GM12875 (cell line): ENCODE data around the gene ATP1A2.

Source experiments
- H3K4me3 ChIP-seq: one replicate; pipeline ENCODE4 v1.5.1; 2011; ENCODE audit warnings: low read depth, low read length, control low read depth
- TF ChIP-seq, protein P1 (sequence below): IDR thresholded peaks from 2 replicates; pipeline ENCODE4 v1.5.1; 2011; ENCODE audit warnings: low read depth, mild to moderate bottlenecking, control low read depth, inconsistent platforms, low read length, moderate library complexity, borderline replicate concordance; ENCODE audit not compliant: insufficient read depth

The ATP1A2 gene

DNA sequence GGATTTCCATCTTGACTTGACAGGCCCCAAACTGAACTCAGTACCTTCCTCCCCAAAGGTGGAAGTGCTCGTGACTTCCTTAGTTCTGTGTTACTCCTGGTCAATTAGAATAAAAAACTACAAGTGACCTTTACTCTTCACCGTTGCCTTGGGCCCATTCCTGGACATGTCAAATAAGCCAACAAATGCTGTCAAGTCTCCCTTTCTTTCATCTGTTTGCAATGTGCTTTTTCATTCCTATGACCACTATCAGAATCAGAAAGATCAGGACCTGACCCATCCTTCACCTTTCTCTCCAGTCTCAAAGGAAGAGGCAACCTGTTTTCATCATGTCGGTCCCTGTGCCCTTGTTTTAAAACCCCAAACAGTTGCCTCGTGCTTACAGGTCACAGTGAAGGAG lies 40.7 kb upstream of the ATP1A2 start:
- TF ChIP-seq, protein P1, sequence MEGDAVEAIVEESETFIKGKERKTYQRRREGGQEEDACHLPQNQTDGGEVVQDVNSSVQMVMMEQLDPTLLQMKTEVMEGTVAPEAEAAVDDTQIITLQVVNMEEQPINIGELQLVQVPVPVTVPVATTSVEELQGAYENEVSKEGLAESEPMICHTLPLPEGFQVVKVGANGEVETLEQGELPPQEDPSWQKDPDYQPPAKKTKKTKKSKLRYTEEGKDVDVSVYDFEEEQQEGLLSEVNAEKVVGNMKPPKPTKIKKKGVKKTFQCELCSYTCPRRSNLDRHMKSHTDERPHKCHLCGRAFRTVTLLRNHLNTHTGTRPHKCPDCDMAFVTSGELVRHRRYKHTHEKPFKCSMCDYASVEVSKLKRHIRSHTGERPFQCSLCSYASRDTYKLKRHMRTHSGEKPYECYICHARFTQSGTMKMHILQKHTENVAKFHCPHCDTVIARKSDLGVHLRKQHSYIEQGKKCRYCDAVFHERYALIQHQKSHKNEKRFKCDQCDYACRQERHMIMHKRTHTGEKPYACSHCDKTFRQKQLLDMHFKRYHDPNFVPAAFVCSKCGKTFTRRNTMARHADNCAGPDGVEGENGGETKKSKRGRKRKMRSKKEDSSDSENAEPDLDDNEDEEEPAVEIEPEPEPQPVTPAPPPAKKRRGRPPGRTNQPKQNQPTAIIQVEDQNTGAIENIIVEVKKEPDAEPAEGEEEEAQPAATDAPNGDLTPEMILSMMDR = no peak
- no peak overlapping the region for H3K4me3 ChIP-seq

DNA sequence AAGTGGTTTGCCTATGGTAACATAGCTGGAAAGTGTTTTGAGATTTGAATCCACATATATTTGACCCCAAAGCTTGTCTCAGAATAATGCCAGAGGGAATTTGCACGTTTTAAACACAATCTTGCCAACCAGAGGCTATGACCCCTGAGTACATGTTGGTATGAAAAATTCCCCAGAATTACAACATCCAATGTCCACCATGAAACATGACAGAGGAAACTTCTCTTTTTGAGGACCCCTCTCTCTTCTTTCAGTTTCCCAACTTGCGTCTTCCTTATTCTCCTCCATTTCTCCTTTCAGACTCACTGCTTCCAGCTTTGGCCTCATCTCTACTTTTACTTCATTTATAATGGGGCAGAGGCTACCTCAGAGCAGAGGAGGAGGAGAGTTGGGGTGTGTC lies 39.7 kb upstream of the ATP1A2 start:
- no peak overlapping the region for H3K4me3 ChIP-seq
- TF ChIP-seq, protein P1 = no peak

DNA sequence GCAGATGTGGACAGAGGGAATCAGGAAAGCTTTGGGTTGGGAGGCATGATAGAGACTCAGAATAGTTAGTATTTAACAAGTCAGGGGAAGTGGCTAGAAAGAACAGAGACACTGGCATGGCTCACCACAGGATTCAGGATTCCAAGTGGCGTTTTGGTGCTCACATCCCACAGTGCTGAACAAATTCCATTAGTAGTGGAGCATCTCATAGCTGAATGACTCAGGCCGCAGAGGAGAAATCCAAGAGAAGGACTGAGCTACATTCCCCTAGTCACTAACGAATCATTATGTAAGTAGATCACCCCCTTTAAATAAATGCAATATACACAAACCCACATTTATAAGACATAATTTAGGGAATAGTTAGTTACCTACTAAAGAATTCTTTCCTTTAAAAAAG lies 39.3 kb upstream of the ATP1A2 start:
- no peak overlapping the region for H3K4me3 ChIP-seq
- TF ChIP-seq, protein P1 = no peak

DNA sequence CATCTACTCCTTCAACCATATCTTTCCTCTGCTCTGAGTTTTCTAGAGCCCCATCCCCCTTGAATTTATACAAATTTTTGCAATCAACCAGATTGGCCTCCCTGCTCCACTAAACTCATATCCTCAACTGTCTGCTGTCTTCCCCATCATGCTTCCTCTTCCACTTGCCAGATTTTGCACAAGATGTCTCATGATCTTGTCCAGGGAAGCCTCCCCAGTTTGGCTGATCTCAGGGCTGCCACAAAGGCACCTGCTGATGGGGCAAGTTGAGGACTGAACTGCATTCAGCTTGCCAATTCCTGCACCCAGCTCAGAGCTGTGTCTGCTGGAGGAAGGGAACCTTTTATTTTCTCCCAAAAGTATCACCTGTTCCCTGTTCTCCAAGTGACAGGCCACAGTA lies 38.1 kb upstream of the ATP1A2 start:
- TF ChIP-seq, protein P1 = no peak
- H3K4me3 ChIP-seq = no peak overlapping the region

DNA sequence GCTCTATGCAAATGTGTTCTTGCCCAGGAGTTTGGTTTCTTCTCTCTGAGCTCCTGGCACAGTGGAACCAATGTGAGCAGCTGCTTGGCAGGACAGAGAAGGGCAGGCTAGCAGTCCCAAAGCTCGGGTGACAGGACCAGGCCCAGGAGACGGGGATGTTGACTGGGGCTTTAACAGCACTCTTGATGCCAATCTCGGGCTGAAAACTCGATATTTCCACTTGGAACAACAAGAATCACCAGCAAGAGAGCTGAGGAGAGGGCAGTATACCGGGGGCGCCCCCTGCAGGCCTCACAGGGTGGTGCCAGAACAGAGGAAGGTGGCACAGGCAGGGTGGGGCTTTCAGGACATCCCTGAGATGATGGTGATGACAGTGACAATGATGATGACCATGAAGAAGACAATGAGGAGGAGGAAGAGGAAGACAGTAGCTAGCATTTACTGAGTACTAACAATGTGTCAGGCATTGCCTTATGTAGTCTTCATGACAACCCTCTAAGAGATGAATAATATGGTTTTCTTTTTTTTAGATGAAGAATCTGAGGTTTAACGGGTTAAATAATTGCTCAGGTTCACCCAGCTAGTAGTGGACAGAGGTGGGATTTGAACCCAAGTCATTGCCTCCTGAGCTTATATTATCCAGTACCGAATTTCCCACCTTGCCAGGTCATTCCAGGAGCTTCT lies 36.9 kb upstream of the ATP1A2 start:
- no peak overlapping the region for H3K4me3 ChIP-seq
- TF ChIP-seq, protein P1 = peak; percentile 93

DNA sequence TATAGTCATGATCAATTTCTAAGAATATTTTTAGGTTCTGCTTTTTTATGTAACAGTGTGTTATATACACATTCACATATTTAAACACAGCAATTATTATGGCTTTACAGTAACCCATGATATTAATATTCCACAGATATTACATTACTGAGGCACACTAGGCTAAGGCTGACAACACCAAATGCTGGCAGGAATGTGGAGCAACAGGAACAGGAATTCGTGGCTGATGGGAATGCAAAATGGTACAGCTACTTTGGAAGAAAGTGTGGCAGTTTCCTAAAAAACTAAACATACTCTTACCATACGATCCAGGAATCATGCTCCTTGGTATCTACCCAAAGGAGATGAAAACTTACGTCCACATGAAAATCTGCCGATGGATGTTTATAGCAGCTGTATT lies 36.1 kb upstream of the ATP1A2 start:
- TF ChIP-seq, protein P1 = no peak
- no peak overlapping the region for H3K4me3 ChIP-seq

DNA sequence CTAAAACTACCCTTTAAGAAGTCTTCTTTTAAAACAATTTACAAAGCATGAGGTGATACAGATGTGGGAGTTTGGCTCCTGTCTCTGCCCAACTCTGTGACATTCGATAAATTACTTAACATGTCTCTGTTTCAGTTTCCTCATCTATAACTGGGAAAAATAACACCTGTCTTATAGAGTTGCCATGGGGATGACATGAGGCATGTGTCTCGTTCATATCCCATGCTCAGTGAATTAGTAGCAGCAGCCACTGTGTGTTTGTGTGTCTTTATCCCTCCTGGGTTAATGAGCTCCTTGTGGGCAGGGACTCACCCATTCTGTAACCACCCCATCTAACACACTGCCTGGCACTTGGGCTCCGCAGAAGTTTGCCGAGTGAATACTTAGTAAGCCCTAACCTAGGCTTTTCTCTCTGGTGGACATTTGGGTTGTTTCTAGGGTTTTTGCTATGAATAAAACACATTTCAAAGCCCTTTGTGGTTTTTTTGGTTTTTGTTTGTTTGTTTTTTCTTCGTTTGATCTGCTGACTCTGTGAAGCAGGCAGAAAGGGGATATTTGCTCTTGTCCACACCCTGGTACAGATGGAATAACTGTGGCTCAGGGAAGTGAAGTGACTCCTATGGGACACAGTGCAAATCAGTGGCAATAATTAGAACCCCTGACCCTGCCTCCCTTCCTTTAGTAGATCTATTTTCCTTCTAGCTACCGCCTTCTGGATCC lies 35.0 kb upstream of the ATP1A2 start:
- TF ChIP-seq, protein P1 = no peak

More for the DNA sequence above, 35.0 kb upstream of the ATP1A2 start:
- no peak overlapping the region for H3K4me3 ChIP-seq
